CD4-positive, alpha-beta memory T cell (primary cell): ENCODE measurements around the gene MTMR10. TPM values are rescaled to one million over a fixed set of nuclear protein-coding genes. Genes with fewer than 3 reads are reported as not detected.

Experiments used
- CTCF ChIA-PET: fragments of 350-600 bp; sonication (Branson Sonifier 250); formaldehyde crosslinking; loops from one replicate; lab custom pipeline; 2021; ENCODE audit warnings: inconsistent platforms; ENCODE audit not compliant: partially characterized antibody; lab: Charles Lee
- POLR2A ChIA-PET: fragments of 350-600 bp; sonication (Branson Sonifier 250); formaldehyde crosslinking; loops from one replicate; lab custom pipeline; 2021; ENCODE audit not compliant: partially characterized antibody; lab: Charles Lee
- DNase-seq, 5 donors: peaks; one replicate each; pipeline versions ENCODE4 v3.0.0 to v3.0.0-alpha.2; 2020 to 2022; ENCODE audit warnings: mixed read lengths in 1 of 5
- H3K27ac ChIP-seq: one replicate; pipeline ENCODE4 v1.7.0; 2013; ENCODE audit warnings: low read depth, low read length
- H3K27me3 ChIP-seq: 2 replicates; pipeline ENCODE4 v1.7.0; 2013; ENCODE audit warnings: mild to moderate bottlenecking, low read length, moderate library complexity; ENCODE audit not compliant: insufficient read depth
- H3K36me3 ChIP-seq: 2 replicates; pipeline ENCODE4 v1.7.0; 2013; ENCODE audit warnings: mild to moderate bottlenecking, low read length, moderate library complexity; ENCODE audit not compliant: insufficient read depth
- H3K4me1 ChIP-seq: 2 replicates; pipeline ENCODE4 v1.7.0; 2013; ENCODE audit warnings: mild to moderate bottlenecking, low read length, moderate library complexity; ENCODE audit not compliant: insufficient read depth
- H3K4me3 ChIP-seq, 2 donors: one replicate each; pipeline ENCODE4 v1.7.0; 2013; ENCODE audit warnings: low read length in 2 of 2, mild to moderate bottlenecking in 1 of 2
- H3K9me3 ChIP-seq, 2 donors: one replicate each; pipeline ENCODE4 v1.7.0; 2013; ENCODE audit warnings: low read length in 2 of 2, control low read depth in 1 of 2; ENCODE audit not compliant: control insufficient read depth in 1 of 2
- H3K27ac Mint-ChIP-seq, 7 donors: one replicate each; pipeline ENCODE4 v1.8.0; 2020 to 2021; ENCODE audit warnings: mixed read lengths in 7 of 7, mild to moderate bottlenecking in 6 of 7, inconsistent platforms in 3 of 7, moderate library complexity in 3 of 7
- H3K27me3 Mint-ChIP-seq, 2 donors: one replicate each; pipeline ENCODE4 v1.8.0; 2020 to 2021; ENCODE audit warnings: mixed read lengths in 2 of 2
- H3K36me3 Mint-ChIP-seq, 2 donors: one replicate each; pipeline ENCODE4 v1.8.0; 2020 to 2021; ENCODE audit warnings: mixed read lengths in 2 of 2, inconsistent platforms in 1 of 2, mild to moderate bottlenecking in 1 of 2
- H3K4me1 Mint-ChIP-seq, 4 donors: one replicate each; pipeline ENCODE4 v1.8.0; 2020 to 2021; ENCODE audit warnings: mixed read lengths in 4 of 4, mild to moderate bottlenecking in 1 of 4
- H3K4me3 Mint-ChIP-seq, 8 donors: one replicate each; pipeline ENCODE4 v1.8.0; 2020 to 2021; ENCODE audit warnings: mixed read lengths in 8 of 8, mild to moderate bottlenecking in 7 of 8, moderate library complexity in 6 of 8, inconsistent platforms in 3 of 8
- H3K9me3 Mint-ChIP-seq, 8 donors: one replicate each; pipeline ENCODE4 v1.8.0; 2020 to 2021; ENCODE audit warnings: mixed read lengths in 8 of 8, mild to moderate bottlenecking in 5 of 8, inconsistent platforms in 3 of 8, moderate library complexity in 1 of 8
- intact Hi-C: fragments of 100-400 bp; cut with micrococcal nuclease; formaldehyde crosslinking; loops from one replicate; pipeline ENCODE4 v1.15.1; 2023
- polyA plus RNA-seq, 2 donors: library from polyadenylated mRNA; unstranded; fragments of 300-500 nt; fragmentation: Illumina TruSeq; gene quantifications; one replicate each; pipeline ENCODE4 v1.2.3, GENCODE V29; 2021
- total RNA-seq, 2 experiments: library from RNA; stranded (reverse); gene quantifications; one replicate each; pipeline ENCODE4 v1.2.3, GENCODE V29; 2021

Gene MTMR10, protein sequence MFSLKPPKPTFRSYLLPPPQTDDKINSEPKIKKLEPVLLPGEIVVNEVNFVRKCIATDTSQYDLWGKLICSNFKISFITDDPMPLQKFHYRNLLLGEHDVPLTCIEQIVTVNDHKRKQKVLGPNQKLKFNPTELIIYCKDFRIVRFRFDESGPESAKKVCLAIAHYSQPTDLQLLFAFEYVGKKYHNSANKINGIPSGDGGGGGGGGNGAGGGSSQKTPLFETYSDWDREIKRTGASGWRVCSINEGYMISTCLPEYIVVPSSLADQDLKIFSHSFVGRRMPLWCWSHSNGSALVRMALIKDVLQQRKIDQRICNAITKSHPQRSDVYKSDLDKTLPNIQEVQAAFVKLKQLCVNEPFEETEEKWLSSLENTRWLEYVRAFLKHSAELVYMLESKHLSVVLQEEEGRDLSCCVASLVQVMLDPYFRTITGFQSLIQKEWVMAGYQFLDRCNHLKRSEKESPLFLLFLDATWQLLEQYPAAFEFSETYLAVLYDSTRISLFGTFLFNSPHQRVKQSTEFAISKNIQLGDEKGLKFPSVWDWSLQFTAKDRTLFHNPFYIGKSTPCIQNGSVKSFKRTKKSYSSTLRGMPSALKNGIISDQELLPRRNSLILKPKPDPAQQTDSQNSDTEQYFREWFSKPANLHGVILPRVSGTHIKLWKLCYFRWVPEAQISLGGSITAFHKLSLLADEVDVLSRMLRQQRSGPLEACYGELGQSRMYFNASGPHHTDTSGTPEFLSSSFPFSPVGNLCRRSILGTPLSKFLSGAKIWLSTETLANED
- total RNA-seq (10 to 100 TPM; 29.6 to 31.8 TPM), polyA plus RNA-seq (1 to 10 TPM; 2.7 to 8.4 TPM)

- H3K36me3 Mint-ChIP-seq, result peaks cover 3 to 17% of the 10 kb centered on the region in 2 donors
- ChIA-PET CTCF (interaction anchor here (2.6 kb wide), 1 partner anchor 498 kb away, joined by 10 read pairs; no protein-coding TSS in a partner anchor), POLR2A (interaction anchor here (0.7 to 1.9 kb wide), 6 partner anchors 9 to 368 kb away, joined by 3 to 7 read pairs (median 4); partner anchors contain the start of gene ARHGAP11B)
- peaks cover 19 to 32% (median 27%) of the 10 kb centered on the region in 4 donors for H3K4me1 Mint-ChIP-seq
- intact Hi-C loops, result loop anchor here (1.0 to 10.0 kb wide), 7 partner anchors 87 to 881 kb away; partner anchors contain the start of genes KLF13 and OTUD7A
- Histone ChIP-seq H3K9me3 (no peaks in the 10 kb centered on the region), H3K27me3 (no peaks in the 10 kb centered on the region), H3K4me1 (peaks cover 30% of the 10 kb centered on the region), H3K4me3 (peak within 1 kb of the TSS; percentile 64 to 76), H3K27ac (peak within 1 kb of the TSS; percentile 76), H3K36me3 (peaks cover 5% of the 10 kb centered on the region)
- H3K4me3 Mint-ChIP-seq, result peak within 1 kb of the TSS; percentile 94 to 98 (median 96)
- peaks cover 0 to 5% (median 0%) of the 10 kb centered on the region in 8 donors for H3K9me3 Mint-ChIP-seq
- peak; percentile 70 to 84 (median 82) for DNase-seq
- no peaks in the 10 kb centered on the region for H3K27me3 Mint-ChIP-seq
- H3K27ac Mint-ChIP-seq, result peak within 1 kb of the TSS; percentile 89 to 95 (median 94)
Measured at GRCh38 chr15:30991255-30992235, at the start of gene MTMR10. TSS of gene MTMR10 (minus strand) at chr15:30991628. CDS start at chr15:30991506, 122 bp downstream.

- Mint-ChIP-seq H3K4me3 (no peak overlapping the region), H3K27ac (no peak overlapping the region), H3K36me3 (no peaks in the 10 kb centered on the region), H3K9me3 (peaks cover 0 to 1% (median 0%) of the 10 kb centered on the region in 8 donors), H3K27me3 (peaks cover 7 to 8% of the 10 kb centered on the region in 2 donors), H3K4me1 (no peaks in the 10 kb centered on the region)
- no peak overlapping the region for H3K27ac ChIP-seq
- ChIA-PET CTCF (no interaction called here), POLR2A (no interaction called here)
- no peak overlapping the region for H3K4me3 ChIP-seq
- DNase-seq, result no peak
- intact Hi-C loops, result no loop called here
- no peaks in the 10 kb centered on the region for H3K9me3 ChIP-seq
- no peaks in the 10 kb centered on the region for H3K27me3 ChIP-seq
- no peaks in the 10 kb centered on the region for H3K36me3 ChIP-seq
- H3K4me1 ChIP-seq, result no peaks in the 10 kb centered on the region
Measured at GRCh38 chr15:31040611-31041010, 49.2 kb upstream of the MTMR10 start.

GRCh38 chr15:31039961-31040360 is 48.5 kb upstream of the MTMR10 start:
- H3K27me3 ChIP-seq, result no peaks in the 10 kb centered on the region

DNA sequence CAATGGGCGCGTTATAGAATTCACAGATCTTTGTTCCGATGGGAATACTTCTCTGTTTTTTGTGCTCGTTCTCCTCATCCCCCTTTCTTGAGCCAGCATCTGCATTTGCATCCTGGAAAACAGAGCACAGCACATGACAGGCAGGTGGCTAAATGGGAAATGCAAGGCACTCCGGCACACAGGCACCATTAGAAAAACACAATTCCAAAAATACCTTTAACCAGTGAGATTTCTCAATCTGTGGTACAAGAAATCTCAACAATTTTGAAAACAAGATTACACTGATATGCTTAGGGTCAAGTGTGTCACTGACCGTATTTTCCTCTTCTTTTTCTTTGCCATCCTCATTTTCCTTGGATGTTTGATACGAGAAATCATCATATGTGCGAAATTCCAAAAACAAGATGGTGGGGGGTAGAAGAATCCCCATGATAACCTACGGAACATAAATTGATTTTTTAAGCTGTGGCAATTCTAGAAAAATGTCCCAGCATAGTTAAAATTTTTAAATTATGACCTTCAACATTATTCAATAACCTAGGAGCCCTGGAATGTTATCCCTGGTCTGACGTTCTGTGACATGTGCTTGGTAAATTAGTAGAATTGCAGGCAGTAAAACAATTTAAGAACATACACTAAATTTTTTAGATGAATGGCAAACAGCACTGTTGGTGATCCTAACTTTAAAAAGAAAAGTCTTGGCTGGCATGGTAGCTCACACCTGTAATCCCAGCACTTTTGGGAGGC is 46.5 kb upstream of the MTMR10 start:
- intact Hi-C loops, result no loop called here
- Histone ChIP-seq H3K27me3 (no peaks in the 10 kb centered on the region), H3K9me3 (no peaks in the 10 kb centered on the region), H3K36me3 (no peaks in the 10 kb centered on the region), H3K4me1 (no peaks in the 10 kb centered on the region), H3K27ac (no peak overlapping the region), H3K4me3 (no peak overlapping the region)
- CTCF ChIA-PET, result no interaction called here
- Mint-ChIP-seq H3K4me3 (no peak overlapping the region), H3K36me3 (no peaks in the 10 kb centered on the region), H3K27me3 (peaks cover 5 to 7% of the 10 kb centered on the region in 2 donors), H3K9me3 (peaks cover 0 to 1% (median 0%) of the 10 kb centered on the region in 8 donors), H3K27ac (no peak overlapping the region), H3K4me1 (no peaks in the 10 kb centered on the region)
- DNase-seq, result no peak
- POLR2A ChIA-PET, result no interaction called here

More at GRCh38 chr15:31039961-31040360, 48.5 kb upstream of the MTMR10 start:
- H3K36me3 ChIP-seq, result no peaks in the 10 kb centered on the region
- Mint-ChIP-seq H3K27ac (no peak overlapping the region), H3K27me3 (peaks cover 7% of the 10 kb centered on the region in 2 donors), H3K4me1 (no peaks in the 10 kb centered on the region), H3K36me3 (no peaks in the 10 kb centered on the region), H3K4me3 (no peak overlapping the region), H3K9me3 (peaks cover 0 to 1% (median 0%) of the 10 kb centered on the region in 8 donors)
- no peak for DNase-seq
- CTCF ChIA-PET, result no interaction called here
- no peak overlapping the region for H3K27ac ChIP-seq
- H3K4me1 ChIP-seq, result no peaks in the 10 kb centered on the region
- no peak overlapping the region for H3K4me3 ChIP-seq
- intact Hi-C loops, result no loop called here
- no peaks in the 10 kb centered on the region for H3K9me3 ChIP-seq
- POLR2A ChIA-PET, result no interaction called here

GRCh38 chr15:31036783-31037182 is 45.4 kb upstream of the MTMR10 start:
- ChIA-PET CTCF (no interaction called here), POLR2A (no interaction called here)
- no peak overlapping the region for H3K4me3 ChIP-seq
- H3K36me3 Mint-ChIP-seq, result no peaks in the 10 kb centered on the region
- peaks cover 0 to 1% (median 0%) of the 10 kb centered on the region in 8 donors for H3K9me3 Mint-ChIP-seq
- H3K27ac ChIP-seq, result no peak overlapping the region
- no peaks in the 10 kb centered on the region for H3K9me3 ChIP-seq
- H3K36me3 ChIP-seq, result no peaks in the 10 kb centered on the region
- H3K27me3 ChIP-seq, result no peaks in the 10 kb centered on the region
- H3K4me3 Mint-ChIP-seq, result no peak overlapping the region
- no peak for DNase-seq
- intact Hi-C loops, result no loop called here
- peak overlapping the region in 1 of 7 donors; percentile 26 for H3K27ac Mint-ChIP-seq
- H3K4me1 ChIP-seq, result no peaks in the 10 kb centered on the region
- no peaks in the 10 kb centered on the region for H3K4me1 Mint-ChIP-seq
- H3K27me3 Mint-ChIP-seq, result peaks cover 0 to 7% of the 10 kb centered on the region in 2 donors

DNA sequence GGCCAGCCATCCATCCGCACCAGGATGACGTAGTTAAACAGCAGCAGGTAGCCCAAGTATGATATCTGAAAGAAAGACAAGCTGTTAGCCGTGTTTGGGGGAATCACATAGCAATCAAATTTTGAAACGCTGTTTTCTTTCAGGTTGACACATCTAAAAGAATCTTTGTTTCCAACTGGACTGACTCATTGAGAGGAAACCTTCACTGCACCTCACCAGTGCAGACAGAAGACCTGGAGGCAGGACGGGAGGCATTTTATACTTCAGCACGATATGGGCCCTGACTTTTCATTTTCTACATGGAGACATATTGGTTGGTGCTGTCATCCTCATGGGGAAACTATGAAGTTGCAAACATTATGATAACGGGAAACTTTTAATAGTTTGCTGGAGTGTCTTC is 44.2 kb upstream of the MTMR10 start:
- Histone ChIP-seq H3K4me3 (no peak overlapping the region), H3K4me1 (no peaks in the 10 kb centered on the region), H3K9me3 (no peaks in the 10 kb centered on the region), H3K27ac (no peak overlapping the region), H3K27me3 (no peaks in the 10 kb centered on the region), H3K36me3 (no peaks in the 10 kb centered on the region)
- Mint-ChIP-seq H3K36me3 (no peaks in the 10 kb centered on the region), H3K4me3 (no peak overlapping the region), H3K9me3 (no peaks in the 10 kb centered on the region), H3K27ac (no peak overlapping the region), H3K4me1 (no peaks in the 10 kb centered on the region), H3K27me3 (peaks cover 0 to 7% of the 10 kb centered on the region in 2 donors)
- intact Hi-C loops, result no loop called here
- DNase-seq, result no peak
- ChIA-PET CTCF (no interaction called here), POLR2A (no interaction called here)
